ENCODE results near the gene SLC35G1.

SLC35G1 gene

GRCh38 chr10:93916257-93917063, 22.7 kb downstream of the SLC35G1 start:
- TF ChIP-seq ZC3H10 (CRISPR knock-in tag; IDR thresholded peaks at IDR 0.05): 0 out of 2 replicates have a peak, but pooled peaks have one; percentile 26
- peak; percentile 65; the same call in 1 of the 2 replicates for TF ChIP-seq CSDC2 (CRISPR knock-in tag; IDR thresholded peaks at IDR 0.05)
- no peak for TF ChIP-seq PATZ1 (CRISPR knock-in tag; IDR thresholded peaks at IDR 0.05; ENCODE audit: borderline replicate concordance)
- no peak for TF ChIP-seq ZFP30 (CRISPR knock-in tag; IDR thresholded peaks at IDR 0.05)
- no peak for TF ChIP-seq OSR1 (CRISPR knock-in tag; IDR thresholded peaks at IDR 0.05)
- peak; percentile 91 for TF ChIP-seq CREB5 (CRISPR knock-in tag; IDR thresholded peaks at IDR 0.05; ENCODE audit: low read depth)
- TF ChIP-seq ZNF565 (CRISPR knock-in tag; conservative IDR thresholded peaks at IDR 0.05; ENCODE audit: low read depth): 0 out of 2 replicates have a peak, but pooled peaks have one; percentile 63
- 0 out of 2 replicates have a peak, but pooled peaks have one; percentile 34 for TF ChIP-seq ESRRG (CRISPR knock-in tag; IDR thresholded peaks at IDR 0.05)
- peak; percentile 67 for TF ChIP-seq TCF4 (CRISPR knock-in tag; IDR thresholded peaks at IDR 0.05; ENCODE audit: borderline replicate concordance)
- peak; percentile 78; the same call in 1 of the 2 replicates for TF ChIP-seq SNAI2 (CRISPR knock-in tag; IDR thresholded peaks at IDR 0.05)
- TF ChIP-seq GLIS3 (CRISPR knock-in tag; IDR thresholded peaks at IDR 0.05): 0 out of 2 replicates have a peak, but pooled peaks have one; percentile 41
- TF ChIP-seq ARNTL (CRISPR knock-in tag; IDR thresholded peaks at IDR 0.05; ENCODE audit: borderline replicate concordance, low read depth): no peak
- TF ChIP-seq ISL1 (CRISPR knock-in tag; IDR thresholded peaks at IDR 0.05): peak; percentile 99
- TF ChIP-seq CSRNP3 (CRISPR knock-in tag; IDR thresholded peaks at IDR 0.05): peak; percentile 74; the same call in 1 of the 2 replicates
- TF ChIP-seq TSHZ2 (CRISPR knock-in tag; IDR thresholded peaks at IDR 0.05): peak; percentile 49; the same call in 1 of the 2 replicates
- peak; percentile 93 for ATAC-seq

- ATAC-seq: peak; percentile 19; the same call in 2 of the 3 replicates
- TF ChIP-seq CREB5 (CRISPR knock-in tag; IDR thresholded peaks at IDR 0.05; ENCODE audit: low read depth) (no peak), CSRNP3 (CRISPR knock-in tag; IDR thresholded peaks at IDR 0.05) (no peak)
These were observed 23.2 kb downstream of the SLC35G1 start for GRCh38 chr10:93917064-93917391.

- ATAC-seq: no peak
- TF ChIP-seq RARB (CRISPR knock-in tag; IDR thresholded peaks at IDR 0.05) (no peak), ZNF8 (CRISPR knock-in tag; IDR thresholded peaks at IDR 0.05) (no peak), POU6F1 (CRISPR knock-in tag; IDR thresholded peaks at IDR 0.05; ENCODE audit: borderline replicate concordance, low read depth) (no peak), TSHZ2 (CRISPR knock-in tag; IDR thresholded peaks at IDR 0.05) (no peak), PPARA (CRISPR knock-in tag; IDR thresholded peaks at IDR 0.05; ENCODE audit: borderline replicate concordance) (no peak), ZFP30 (CRISPR knock-in tag; IDR thresholded peaks at IDR 0.05) (no peak), CSRNP3 (CRISPR knock-in tag; IDR thresholded peaks at IDR 0.05) (no peak), ESRRG (CRISPR knock-in tag; IDR thresholded peaks at IDR 0.05) (no peak)
These were observed 24.0 kb downstream of the SLC35G1 start for GRCh38 chr10:93917821-93918220.
